GM21576 (cell line): ENCODE data around the gene CD151.

ENCODE experiments used
- ATAC-seq: cut with Tn5 transposase; IDR thresholded peaks from one replicate; pipeline ENCODE4 v1.9.1; 2021; ENCODE audit warnings: mild to moderate bottlenecking, moderate library complexity; ENCODE audit not compliant: unreplicated experiment

Gene CD151

DNA sequence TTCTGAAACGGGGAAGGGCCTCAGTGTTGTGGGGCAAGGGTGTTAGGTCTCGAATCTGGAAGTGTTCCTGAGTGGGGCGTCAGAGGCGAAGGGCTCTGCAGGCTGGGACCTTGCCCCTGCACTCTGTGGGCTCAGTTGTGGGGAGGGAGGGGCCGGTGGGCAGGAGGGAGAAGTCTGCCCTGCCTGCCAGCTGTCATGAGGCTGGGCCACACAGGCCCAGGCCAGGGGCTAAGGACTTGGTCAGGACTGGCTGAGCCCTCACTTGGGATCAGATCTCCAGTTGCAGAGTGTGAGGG lies 4.9 kb upstream of the CD151 start, which contains the start of gene CRACR2B:
Gene CRACR2B, plus strand, starts transcription at position 23 of the 296 bp plus-strand sequence. CDS start 689 bp downstream, outside the sequence.
- ATAC-seq: no peak

DNA sequence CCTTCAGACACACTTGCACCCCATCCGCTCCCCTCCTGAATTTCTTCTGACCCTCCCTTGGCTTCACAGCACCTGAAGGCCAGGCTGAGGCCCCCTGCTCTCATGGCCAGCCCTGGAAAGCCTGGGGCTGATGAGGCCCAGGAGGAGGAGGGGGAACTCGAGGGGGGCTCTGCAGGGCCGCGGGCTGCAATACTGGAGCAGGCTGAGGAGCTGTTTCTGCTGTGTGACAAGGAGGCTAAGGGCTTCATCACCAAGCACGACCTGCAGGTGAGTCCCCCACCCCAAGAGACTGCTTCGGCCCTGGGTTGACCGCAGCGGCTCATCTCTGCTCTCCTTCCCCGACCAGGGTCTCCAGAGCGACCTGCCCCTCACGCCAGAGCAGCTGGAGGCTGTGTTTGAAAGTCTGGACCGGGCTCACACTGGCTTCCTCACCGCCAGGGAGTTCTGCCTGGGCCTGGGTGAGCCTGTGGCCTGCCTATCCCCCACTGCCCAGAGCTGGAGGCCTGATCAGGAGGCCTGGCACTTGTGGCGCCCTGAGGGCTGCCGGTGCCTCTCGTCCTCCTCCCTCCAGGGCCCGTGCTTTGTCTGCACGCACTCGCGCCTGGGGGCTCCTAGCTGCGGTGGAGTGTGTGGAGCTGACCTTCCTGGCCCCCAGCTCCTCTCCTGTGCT lies 4.1 kb upstream of the CD151 start:
- no peak for ATAC-seq

DNA sequence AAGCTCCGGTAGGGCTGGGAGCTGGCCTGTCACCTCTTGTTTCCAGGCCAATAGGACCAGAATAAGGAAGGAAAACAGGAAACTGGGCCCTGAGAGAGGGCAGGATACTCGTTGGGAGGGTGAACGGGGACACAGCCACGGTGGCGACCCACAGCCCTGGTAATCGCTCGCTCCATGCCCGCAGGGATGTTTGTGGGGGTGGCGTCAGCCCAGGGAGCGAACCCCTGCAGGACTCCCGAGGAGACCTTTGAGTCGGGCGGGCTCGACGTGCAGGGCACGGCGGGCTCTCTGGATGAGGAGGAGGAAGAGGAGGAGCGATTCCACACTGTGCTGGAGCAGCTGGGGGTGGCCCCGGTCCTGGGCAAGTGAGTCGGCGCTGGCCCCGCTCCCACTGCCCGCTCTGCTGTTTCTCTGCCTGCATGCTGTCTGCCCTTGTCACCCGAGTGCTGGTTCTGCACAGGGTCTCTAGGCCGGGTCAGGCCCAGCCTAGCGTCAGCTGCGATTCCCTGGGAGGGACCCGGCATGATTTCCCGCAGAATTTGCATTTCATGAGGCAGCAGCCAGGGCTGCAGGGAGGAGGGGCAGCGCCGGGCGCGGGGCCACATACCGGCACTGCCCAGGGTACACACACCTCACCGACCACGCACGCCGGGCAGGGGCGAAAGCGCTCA lies 3.4 kb upstream of the CD151 start:
- ATAC-seq: no peak

DNA sequence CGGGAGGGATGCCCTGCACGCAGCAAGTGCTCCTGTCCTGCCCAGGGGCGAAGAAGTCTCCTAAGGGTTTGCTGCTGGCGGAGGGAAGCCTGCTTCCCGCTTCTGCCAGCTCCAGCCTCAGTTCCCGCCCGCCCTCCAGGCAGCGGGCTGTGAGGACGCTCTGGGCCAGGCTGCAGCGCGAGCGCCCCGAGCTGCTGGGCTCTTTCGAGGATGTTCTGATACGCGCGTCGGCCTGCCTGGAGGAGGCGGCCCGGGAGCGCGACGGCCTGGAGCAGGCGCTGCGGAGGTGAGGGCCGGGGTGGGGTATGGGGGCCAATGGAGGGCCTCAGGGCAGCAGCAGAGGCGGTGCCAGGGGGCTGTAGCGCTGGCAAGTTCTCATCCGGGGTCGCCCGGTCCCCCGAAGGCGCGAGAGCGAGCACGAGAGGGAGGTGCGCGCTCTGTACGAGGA lies 2.9 kb upstream of the CD151 start:
- no peak for ATAC-seq

- peak; percentile 36 for ATAC-seq
Observed at GRCh38 chr11:830295-831117, 2.2 kb upstream of the CD151 start.

GRCh38 chr11:831118-831864 lies 1.5 kb upstream of the CD151 start:
- no peak for ATAC-seq

DNA sequence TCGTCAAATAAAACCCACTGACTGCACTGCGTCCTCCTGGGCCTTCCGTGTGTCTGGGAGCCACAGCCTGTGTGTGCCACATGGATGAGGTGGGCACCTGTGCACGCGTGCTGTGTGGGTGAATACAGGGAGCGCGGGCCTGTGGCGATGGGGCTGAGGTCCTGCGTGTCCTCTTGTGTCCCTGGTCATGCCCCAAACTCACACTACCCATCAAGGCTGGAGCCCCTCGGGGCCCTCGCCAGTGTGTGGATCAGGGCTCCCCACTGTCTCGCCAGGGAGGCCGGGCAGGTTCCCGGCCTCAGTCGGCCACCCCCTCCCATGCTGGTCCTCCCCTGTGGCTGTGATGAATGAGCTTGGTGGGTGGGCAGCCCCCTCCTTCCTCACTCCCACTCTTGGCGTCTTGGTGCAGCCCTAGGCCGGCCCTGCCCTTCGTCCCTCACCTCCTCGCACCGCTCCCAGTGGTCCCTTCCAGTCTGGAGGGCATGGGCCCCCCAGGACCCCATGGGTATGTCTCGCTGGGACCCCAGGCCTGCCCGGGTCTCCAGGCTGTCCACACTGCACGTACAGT lies 707 bp upstream of the CD151 start:
- no peak for ATAC-seq

DNA sequence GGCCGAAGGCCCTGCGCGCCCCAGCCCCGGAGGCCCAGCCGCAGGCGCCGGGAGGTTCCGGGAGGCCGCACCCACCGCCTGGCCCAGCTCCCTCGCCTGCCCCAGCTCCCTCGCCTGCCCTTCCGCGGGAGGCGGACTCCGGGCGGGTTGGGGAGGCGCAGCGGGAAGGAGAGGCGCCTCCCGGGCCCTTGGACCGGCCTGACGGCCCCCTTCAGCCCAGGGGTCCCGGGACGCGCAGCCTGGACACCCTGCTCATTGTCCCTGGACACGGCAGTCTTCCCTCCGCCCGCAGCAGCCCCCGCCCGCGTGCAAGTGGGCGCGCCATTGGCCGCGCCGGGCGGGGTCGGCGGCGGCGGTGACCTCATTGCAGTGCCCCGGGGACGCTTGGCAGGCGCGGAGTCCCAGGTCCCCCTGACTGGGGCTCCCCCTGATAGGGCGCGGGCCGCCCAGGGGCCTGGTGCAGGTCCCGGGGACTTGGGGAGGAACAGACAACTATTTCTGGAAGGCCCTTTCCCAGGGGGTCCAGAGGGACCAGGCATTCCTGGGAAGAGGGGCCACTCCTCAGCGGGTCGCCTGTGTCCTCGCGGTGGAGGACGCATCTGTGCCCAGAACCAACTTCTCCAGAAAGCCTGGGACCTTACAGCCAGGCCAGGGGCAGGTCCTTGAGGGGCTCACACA lies 501 bp downstream of the CD151 start:
- ATAC-seq: no peak

- ATAC-seq: no peak
Observed at GRCh38 chr11:833849-834311, 1.1 kb downstream of the CD151 start.

- ATAC-seq: no peak
Observed at GRCh38 chr11:834371-835316, 1.9 kb downstream of the CD151 start.

- no peak for ATAC-seq
Observed at GRCh38 chr11:836274-836673, 3.5 kb downstream of the CD151 start.

GRCh38 chr11:836700-837099 lies 3.9 kb downstream of the CD151 start:
- ATAC-seq: no peak

GRCh38 chr11:837189-837989 lies 4.6 kb downstream of the CD151 start:
- ATAC-seq: no peak

DNA sequence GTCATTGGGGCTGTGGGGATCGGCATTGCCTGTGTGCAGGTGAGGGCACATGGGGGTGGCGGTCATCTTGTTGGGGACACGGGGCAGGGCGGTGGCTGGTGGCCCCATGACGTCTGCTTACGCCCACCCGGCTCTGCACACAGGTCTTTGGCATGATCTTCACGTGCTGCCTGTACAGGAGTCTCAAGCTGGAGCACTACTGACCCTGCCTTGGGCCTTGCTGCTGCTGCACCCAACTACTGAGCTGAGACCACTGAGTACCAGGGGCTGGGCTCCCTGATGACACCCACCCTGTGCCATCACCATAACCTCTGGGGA lies 5.2 kb downstream of the CD151 start:
- ATAC-seq: no peak

- no peak for ATAC-seq
Observed at GRCh38 chr11:838441-839279, 5.9 kb downstream of the CD151 start.

GRCh38 chr11:839280-839623 lies 6.5 kb downstream of the CD151 start:
- ATAC-seq: no peak

GRCh38 chr11:839875-840617 lies 7.3 kb downstream of the CD151 start:
- ATAC-seq: no peak
